ENCODE results near the gene ACCS. TPM values are rescaled to one million over a fixed set of nuclear protein-coding genes. Genes with fewer than 3 reads are reported as not detected.
A peak's percentile ranks its signal among the peaks of the same experiment; 100 is the strongest.

ACCS gene
- 10 to 100 TPM; 16.2 to 16.6 TPM for total RNA-seq

GRCh38 chr11:44065841-44066731 is at the start of gene ACCS:
Gene ACCS, plus strand, starts transcription at chr11:44066270. Its CDS starts 1,358 bp downstream, at chr11:44067628.
- peak within 1 kb of the TSS; percentile 88 for H3K4me3 Mint-ChIP-seq
- CTCF ChIA-PET = interaction anchor here (0.5 to 2.2 kb wide), 6 partner anchors 11 to 685 kb away, joined by 3 to 6 read pairs (median 5); no protein-coding TSS in a partner anchor
- H3K4me1 Mint-ChIP-seq (ENCODE audit: low read depth) = peaks cover 20% of the 10 kb centered on the region
- peak; percentile 92 for DNase-seq
- H3K27ac Mint-ChIP-seq = peak within 1 kb of the TSS; percentile 93
- peaks cover 2% of the 10 kb centered on the region for H3K36me3 Mint-ChIP-seq (ENCODE audit: low read depth)
- no peaks in the 10 kb centered on the region for H3K27me3 Mint-ChIP-seq (ENCODE audit: low read depth)
- intact Hi-C loops (cut with micrococcal nuclease) = loop anchor here (1.0 to 10.0 kb wide), 7 partner anchors 29 to 751 kb away; partner anchors contain the start of genes ALKBH3, API5, C11orf96 and EXT2
- no peaks in the 10 kb centered on the region for H3K9me3 Mint-ChIP-seq

- Mint-ChIP-seq H3K9me3 (no peaks in the 10 kb centered on the region), H3K4me3 (no peak overlapping the region), H3K27ac (no peak overlapping the region), H3K36me3 (ENCODE audit: low read depth) (no peaks in the 10 kb centered on the region), H3K4me1 (ENCODE audit: low read depth) (no peaks in the 10 kb centered on the region), H3K27me3 (ENCODE audit: low read depth) (peaks cover 2% of the 10 kb centered on the region)
- CTCF ChIA-PET = interaction anchor here (0.6 kb wide), 1 partner anchor 20 kb away, joined by 4 read pairs; no protein-coding TSS in a partner anchor
- no peak for DNase-seq
- intact Hi-C loops (cut with micrococcal nuclease) = no loop called here
Observed at GRCh38 chr11:44016546-44017442, 49.3 kb upstream of the ACCS start.

DNA sequence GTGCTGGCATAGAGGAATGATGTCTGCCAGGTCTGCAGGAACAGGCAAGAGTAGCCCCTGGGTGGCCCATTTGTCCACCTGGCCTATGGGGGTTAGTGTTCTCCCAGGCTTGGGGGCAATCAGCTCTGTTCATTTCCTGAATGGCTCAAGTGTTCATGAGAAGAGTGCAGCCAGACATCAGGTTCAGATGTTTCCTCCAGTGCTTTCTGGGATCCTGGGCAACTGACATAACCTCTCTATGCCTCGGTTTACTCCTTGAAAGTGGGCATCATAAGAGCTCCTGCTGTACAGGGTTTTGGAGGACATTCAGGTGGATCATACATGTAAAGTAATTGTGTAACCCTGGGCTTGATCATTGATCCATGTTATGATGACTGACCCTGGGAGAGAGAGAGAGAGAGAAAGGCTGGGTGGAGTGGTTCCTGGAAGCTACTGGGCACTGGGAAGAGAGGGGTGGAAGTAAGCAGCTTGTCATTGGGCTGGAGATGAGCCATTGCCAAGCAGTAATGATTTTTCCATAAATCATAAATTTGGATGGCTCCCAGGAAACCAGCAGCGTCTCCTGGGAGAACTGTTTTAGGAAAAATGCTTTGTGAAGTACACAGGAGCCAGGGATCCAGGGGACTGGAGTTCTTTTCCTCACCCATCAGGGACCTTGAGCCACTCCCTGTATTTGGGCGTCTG is 48.5 kb upstream of the ACCS start:
- peaks cover 1% of the 10 kb centered on the region for H3K36me3 Mint-ChIP-seq (ENCODE audit: low read depth)
- no peak for DNase-seq
- H3K4me3 Mint-ChIP-seq = no peak overlapping the region
- intact Hi-C loops (cut with micrococcal nuclease) = no loop called here
- no peaks in the 10 kb centered on the region for H3K4me1 Mint-ChIP-seq (ENCODE audit: low read depth)
- no peak overlapping the region for H3K27ac Mint-ChIP-seq
- CTCF ChIA-PET = no interaction called here
- peaks cover 2% of the 10 kb centered on the region for H3K9me3 Mint-ChIP-seq
- H3K27me3 Mint-ChIP-seq (ENCODE audit: low read depth) = peaks cover 6% of the 10 kb centered on the region

- no peak for DNase-seq
- Mint-ChIP-seq H3K27ac (no peak overlapping the region), H3K36me3 (ENCODE audit: low read depth) (peaks cover 2% of the 10 kb centered on the region), H3K27me3 (ENCODE audit: low read depth) (peaks cover 7% of the 10 kb centered on the region), H3K4me1 (ENCODE audit: low read depth) (no peaks in the 10 kb centered on the region), H3K4me3 (no peak overlapping the region), H3K9me3 (peaks cover 2% of the 10 kb centered on the region)
- intact Hi-C loops (cut with micrococcal nuclease) = no loop called here
- CTCF ChIA-PET = no interaction called here
Observed at GRCh38 chr11:44018127-44018521, 47.9 kb upstream of the ACCS start.

GRCh38 chr11:44018829-44019228 is 47.2 kb upstream of the ACCS start:
- intact Hi-C loops (cut with micrococcal nuclease) = no loop called here
- H3K27ac Mint-ChIP-seq = no peak overlapping the region
- CTCF ChIA-PET = no interaction called here
- no peak for DNase-seq
- no peak overlapping the region for H3K4me3 Mint-ChIP-seq
- peaks cover 12% of the 10 kb centered on the region for H3K27me3 Mint-ChIP-seq (ENCODE audit: low read depth)
- H3K36me3 Mint-ChIP-seq (ENCODE audit: low read depth) = peaks cover 2% of the 10 kb centered on the region
- no peaks in the 10 kb centered on the region for H3K4me1 Mint-ChIP-seq (ENCODE audit: low read depth)
- H3K9me3 Mint-ChIP-seq = peaks cover 2% of the 10 kb centered on the region

- H3K27me3 Mint-ChIP-seq (ENCODE audit: low read depth) = peaks cover 30% of the 10 kb centered on the region
Observed at GRCh38 chr11:44024977-44025376, 41.1 kb upstream of the ACCS start.

DNA sequence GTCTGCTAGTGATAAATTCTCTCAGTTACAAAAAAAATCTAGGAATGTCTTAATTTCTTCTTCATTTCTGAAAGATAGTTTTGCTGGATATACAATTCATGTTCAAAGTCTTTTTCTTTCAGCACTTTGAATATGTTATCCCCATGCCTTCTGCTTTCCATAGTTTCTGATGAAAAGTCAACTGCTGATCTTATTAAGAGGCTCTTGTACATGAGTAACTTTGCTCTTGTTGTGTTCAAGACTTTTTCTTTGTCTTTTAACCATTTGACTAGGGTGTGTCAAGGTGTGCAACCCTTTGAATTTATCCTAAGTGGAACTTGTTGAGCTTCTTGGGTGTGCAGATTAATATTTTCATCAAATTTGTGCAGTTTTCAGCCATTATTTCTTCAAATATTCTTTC is 40.3 kb upstream of the ACCS start:
- CTCF ChIA-PET = no interaction called here

More at GRCh38 chr11:44024977-44025376, 41.1 kb upstream of the ACCS start:
- Mint-ChIP-seq H3K27ac (no peak overlapping the region), H3K9me3 (peaks cover 10% of the 10 kb centered on the region), H3K4me3 (no peak overlapping the region), H3K36me3 (ENCODE audit: low read depth) (peaks cover 2% of the 10 kb centered on the region), H3K4me1 (ENCODE audit: low read depth) (no peaks in the 10 kb centered on the region)
- no peak for DNase-seq
- CTCF ChIA-PET = no interaction called here
- intact Hi-C loops (cut with micrococcal nuclease) = no loop called here

GRCh38 chr11:44028401-44028800 is 37.7 kb upstream of the ACCS start:
- Mint-ChIP-seq H3K9me3 (peaks cover 8% of the 10 kb centered on the region), H3K36me3 (ENCODE audit: low read depth) (no peaks in the 10 kb centered on the region), H3K27me3 (ENCODE audit: low read depth) (peaks cover 32% of the 10 kb centered on the region), H3K27ac (no peak overlapping the region), H3K4me1 (ENCODE audit: low read depth) (no peaks in the 10 kb centered on the region), H3K4me3 (no peak overlapping the region)
- CTCF ChIA-PET = no interaction called here
- no peak for DNase-seq
- intact Hi-C loops (cut with micrococcal nuclease) = no loop called here

More for the DNA sequence above, 40.3 kb upstream of the ACCS start:
- H3K9me3 Mint-ChIP-seq = peaks cover 10% of the 10 kb centered on the region
- no peak overlapping the region for H3K4me3 Mint-ChIP-seq
- peaks cover 34% of the 10 kb centered on the region for H3K27me3 Mint-ChIP-seq (ENCODE audit: low read depth)
- peaks cover 2% of the 10 kb centered on the region for H3K36me3 Mint-ChIP-seq (ENCODE audit: low read depth)
- H3K27ac Mint-ChIP-seq = no peak overlapping the region
- DNase-seq = no peak
- H3K4me1 Mint-ChIP-seq (ENCODE audit: low read depth) = no peaks in the 10 kb centered on the region
- intact Hi-C loops (cut with micrococcal nuclease) = no loop called here

DNA sequence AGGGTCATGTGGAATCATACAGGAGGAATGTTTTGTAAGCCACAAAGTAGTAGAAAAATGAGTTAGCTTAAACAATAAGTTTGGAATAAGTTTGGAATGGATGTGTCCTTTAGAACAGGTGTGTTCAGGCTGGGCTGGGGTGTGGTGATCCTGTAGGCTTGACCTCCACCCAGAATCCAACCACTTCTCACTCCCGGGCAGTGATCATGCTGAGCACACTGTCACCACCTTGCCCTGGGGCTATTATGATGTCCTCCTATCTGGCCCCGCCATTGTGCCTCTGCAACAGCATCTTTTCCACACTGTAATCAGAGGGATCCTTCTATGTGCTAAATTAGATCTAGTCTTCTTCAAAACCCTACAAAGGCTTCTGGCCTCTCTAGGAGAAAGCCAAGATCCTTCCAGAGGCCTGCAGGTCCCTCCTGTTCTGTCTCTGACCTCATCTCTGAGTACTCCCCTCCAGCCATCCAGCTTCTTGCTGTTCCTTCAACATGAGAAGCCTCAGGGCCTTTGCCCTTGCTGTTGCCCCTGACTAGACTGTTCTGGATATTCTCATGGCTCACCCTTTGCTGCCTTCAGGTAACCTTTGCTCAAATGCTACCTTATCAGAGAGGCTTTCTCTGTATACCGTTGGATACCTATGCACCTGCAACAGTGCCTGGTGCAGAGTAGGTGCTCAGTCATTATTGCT is 37.1 kb upstream of the ACCS start:
- Mint-ChIP-seq H3K9me3 (peaks cover 8% of the 10 kb centered on the region), H3K27me3 (ENCODE audit: low read depth) (peaks cover 28% of the 10 kb centered on the region), H3K4me3 (no peak overlapping the region), H3K36me3 (ENCODE audit: low read depth) (no peaks in the 10 kb centered on the region), H3K4me1 (ENCODE audit: low read depth) (no peaks in the 10 kb centered on the region), H3K27ac (no peak overlapping the region)
- intact Hi-C loops (cut with micrococcal nuclease) = no loop called here
- CTCF ChIA-PET = no interaction called here
- no peak for DNase-seq

- H3K4me3 Mint-ChIP-seq = no peak overlapping the region
- intact Hi-C loops (cut with micrococcal nuclease) = no loop called here
- CTCF ChIA-PET = no interaction called here
- no peak for DNase-seq
- no peak overlapping the region for H3K27ac Mint-ChIP-seq
- H3K4me1 Mint-ChIP-seq (ENCODE audit: low read depth) = no peaks in the 10 kb centered on the region
- no peaks in the 10 kb centered on the region for H3K36me3 Mint-ChIP-seq (ENCODE audit: low read depth)
- peaks cover 8% of the 10 kb centered on the region for H3K9me3 Mint-ChIP-seq
- peaks cover 26% of the 10 kb centered on the region for H3K27me3 Mint-ChIP-seq (ENCODE audit: low read depth)
Observed at GRCh38 chr11:44029507-44029845, 36.6 kb upstream of the ACCS start.

- CTCF ChIA-PET = interaction anchor here (1.4 kb wide), 1 partner anchor 141 kb away, joined by 4 read pairs; no protein-coding TSS in a partner anchor
- H3K4me3 Mint-ChIP-seq = no peak overlapping the region
- H3K9me3 Mint-ChIP-seq = peaks cover 8% of the 10 kb centered on the region
- no peaks in the 10 kb centered on the region for H3K36me3 Mint-ChIP-seq (ENCODE audit: low read depth)
- DNase-seq = no peak
- intact Hi-C loops (cut with micrococcal nuclease) = no loop called here
- no peak overlapping the region for H3K27ac Mint-ChIP-seq
- no peaks in the 10 kb centered on the region for H3K4me1 Mint-ChIP-seq (ENCODE audit: low read depth)
- H3K27me3 Mint-ChIP-seq (ENCODE audit: low read depth) = peaks cover 24% of the 10 kb centered on the region
Observed at GRCh38 chr11:44029977-44030911, 35.8 kb upstream of the ACCS start.

Data from activated naive CD4-positive, alpha-beta T cell treated with anti-CD3 and anti-CD28 coated beads for 36 hours (primary cell).